HG03139 (cell line): ENCODE data around the gene NDUFA8.
"Not testable (repeated sequence)": the region's sequence is repeated elsewhere in the genome, so short reads cannot be mapped to it uniquely, and the experiment has no call there.

Experiments used
- ATAC-seq: cut with Tn5 transposase; IDR thresholded peaks from one replicate; pipeline ENCODE4 v1.9.1; 2021; ENCODE audit not compliant: unreplicated experiment

Gene NDUFA8

DNA sequence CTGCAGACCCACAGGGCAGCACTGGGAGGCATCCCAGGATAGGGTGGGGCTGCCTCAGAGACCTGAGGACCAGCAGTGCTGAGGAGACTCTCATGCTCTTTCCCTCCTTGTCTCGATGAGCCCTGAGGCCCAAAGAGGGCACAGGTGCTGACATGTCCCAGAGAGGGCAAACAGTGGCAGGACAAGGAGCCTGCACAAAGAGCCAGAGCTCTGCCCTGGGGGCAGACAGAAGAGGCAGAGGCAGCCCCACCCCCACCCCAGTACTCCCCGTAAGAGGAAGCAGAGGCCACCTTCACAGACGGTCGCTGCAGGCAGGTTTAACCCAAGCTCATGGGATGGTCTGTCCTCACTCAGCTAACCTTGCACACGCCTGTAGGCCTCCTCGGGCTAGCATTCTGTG, 37.1 kb downstream of the NDUFA8 start:
- no peak for ATAC-seq

DNA sequence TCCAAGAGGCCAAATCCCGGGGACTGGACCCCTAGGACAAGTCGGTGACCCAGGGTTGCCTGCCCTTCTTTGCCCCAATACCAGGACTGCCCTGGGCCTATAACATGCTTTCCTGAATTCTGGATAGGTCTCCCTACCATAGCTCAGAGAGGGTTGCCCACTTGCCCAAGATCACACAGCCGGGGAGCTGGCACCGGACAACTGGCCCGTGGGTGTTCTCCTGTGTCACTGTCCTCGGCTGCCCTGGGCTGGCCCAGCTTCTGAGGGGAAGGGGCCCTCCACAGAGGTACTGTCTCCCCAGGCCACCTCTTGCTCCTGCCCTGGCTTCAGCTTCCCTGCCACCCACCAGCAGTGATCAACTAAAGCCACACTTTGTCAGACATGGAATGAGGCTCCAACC, 37.6 kb downstream of the NDUFA8 start:
- no peak for ATAC-seq

DNA sequence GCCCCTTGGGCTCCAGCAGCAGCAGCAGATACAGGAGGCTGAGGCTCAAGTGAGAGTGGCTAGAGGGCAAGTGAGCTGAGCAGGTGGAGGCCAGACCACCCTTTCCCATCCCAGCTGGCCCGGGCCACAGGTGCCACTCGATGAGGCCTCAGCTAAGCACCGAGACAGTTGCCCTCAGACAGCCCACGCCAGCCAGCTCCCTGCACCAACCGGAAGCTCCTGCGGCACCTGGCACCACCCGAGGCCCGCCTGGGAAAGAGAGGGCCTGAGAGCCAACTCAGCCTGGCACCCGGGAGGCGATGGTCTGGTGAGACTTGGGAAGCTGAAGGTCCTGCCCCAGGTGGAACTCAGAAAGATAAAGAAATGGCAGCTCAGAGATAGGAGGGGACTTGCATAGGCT, 38.2 kb downstream of the NDUFA8 start:
- no peak for ATAC-seq

DNA sequence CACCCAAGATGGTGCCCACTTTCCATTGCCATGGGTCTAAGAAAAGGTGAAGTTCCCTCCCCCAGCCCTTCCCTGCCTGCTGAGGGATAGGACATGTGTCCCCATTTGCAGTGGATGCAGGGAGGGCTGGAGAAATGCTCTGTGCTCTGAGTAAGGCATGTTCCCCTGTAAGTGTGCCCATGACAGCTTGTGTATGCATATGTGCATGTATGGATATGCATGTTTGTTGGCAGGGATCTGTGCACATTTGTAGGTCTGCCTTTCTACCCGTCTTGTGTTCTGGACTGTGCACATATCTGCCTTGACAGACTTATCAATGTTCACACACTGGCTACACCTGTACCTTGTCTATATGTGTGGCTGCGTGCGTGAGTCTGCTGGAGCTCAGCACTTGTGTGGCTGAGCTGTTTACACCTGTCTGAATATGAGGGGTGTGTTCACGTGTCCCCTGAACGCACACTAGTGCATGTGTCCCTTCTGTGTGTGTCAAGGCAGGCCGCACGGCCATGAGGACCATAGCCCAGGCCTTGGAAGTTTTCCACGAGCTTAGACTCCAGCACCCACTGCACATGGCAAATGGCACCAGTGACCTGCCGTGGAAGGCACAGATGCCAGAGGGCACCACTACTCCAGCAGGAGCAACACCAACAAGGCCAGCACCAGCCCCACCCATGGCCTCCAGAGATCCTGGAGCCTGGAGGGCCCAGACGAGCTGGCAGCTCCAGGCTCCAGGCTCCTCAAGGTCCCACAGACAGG, 39.1 kb downstream of the NDUFA8 start:
- no peak for ATAC-seq

DNA sequence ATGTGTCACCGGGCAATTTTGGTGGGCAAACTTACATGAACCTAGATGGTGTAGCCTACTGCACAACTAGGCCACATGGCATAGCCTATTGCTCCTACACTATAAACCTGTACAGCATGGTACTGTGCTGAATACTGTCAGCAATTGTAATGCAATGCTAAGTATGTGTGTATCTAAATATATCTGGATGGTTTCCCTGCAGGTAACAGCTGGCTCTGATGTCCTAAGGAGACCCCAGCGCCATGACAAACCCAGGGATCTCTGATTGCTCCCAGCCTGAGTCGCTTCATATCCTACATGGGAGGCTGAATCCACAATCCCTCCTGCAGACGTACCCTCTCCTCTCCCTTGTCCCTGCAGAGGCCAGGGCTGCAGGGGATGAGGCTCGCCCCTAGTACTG, 39.9 kb downstream of the NDUFA8 start:
- ATAC-seq, result no peak

DNA sequence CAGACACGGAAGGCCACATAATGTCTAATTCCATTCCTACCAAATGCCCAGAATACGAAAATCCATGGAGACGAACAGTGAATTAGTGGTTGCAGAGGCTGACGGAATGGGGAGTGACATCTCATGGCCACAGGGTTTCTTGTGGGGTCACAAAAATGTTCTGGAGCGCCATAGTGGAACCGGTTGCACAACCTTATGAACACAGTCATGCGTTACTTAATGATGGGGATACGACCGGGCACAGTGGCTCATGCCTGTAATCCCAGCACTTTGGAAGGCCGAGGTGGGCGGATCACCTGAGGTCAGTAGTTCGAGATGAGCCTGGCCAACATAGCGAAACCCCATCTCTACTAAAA, 40.4 kb downstream of the NDUFA8 start:
- no peak for ATAC-seq

DNA sequence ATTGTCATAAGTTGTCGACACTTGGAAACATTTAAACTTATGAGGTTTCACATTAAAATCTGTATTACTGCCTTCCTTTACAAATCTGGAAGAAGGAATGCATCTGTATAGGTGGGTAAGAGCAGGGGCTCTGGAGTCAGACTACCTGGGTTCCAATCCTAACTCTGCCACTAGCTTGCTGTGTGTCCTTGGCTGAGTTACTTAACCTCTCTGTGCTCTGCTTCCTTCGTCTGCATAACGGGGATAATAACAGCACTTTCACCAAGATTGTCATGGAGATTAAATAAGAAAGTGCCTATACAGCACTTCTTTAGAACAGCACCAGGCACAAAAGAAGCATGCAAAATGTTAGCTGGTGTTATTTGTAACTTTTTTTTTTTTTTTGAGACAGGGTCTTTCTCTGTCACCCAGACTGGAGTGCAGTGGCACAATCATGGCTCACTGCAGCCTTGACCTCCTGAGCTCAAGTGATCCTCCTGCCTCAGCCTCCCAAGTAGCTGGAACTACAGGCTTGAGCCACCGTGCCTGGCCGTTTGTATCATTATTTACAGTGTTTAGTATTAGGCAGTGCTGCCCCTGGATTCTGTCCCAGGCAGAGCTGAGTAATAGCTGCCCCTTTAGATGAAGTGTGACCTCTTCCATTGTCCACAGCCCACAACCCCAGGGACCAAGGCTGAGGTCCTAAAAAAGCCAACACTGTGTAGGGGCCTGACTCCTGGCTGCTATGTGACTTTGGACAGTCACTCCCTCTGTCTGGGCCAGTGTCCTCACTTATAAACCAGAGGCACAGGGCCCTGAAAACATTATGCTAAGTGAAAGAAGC, 41.0 kb downstream of the NDUFA8 start:
- ATAC-seq, result no peak

DNA sequence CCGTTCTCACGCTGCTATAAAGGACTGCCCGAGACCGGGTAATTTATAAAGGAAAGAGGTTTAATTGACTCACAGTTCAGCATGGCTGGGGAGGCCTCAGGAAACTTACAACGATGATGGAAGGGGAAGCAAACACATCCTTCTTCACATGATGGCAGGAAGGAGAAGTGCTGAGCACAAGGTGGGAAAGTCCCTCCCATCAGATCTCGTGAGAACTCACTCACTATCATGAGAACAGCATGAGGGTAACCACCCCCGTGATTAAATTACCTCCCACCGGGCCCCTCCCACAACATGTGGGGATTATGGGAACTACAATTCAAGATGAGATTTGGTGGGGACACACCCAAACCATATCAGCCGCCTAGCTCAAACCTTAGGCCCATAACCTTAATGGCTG, 42.3 kb downstream of the NDUFA8 start:
- ATAC-seq, result not testable (repeated sequence)

DNA sequence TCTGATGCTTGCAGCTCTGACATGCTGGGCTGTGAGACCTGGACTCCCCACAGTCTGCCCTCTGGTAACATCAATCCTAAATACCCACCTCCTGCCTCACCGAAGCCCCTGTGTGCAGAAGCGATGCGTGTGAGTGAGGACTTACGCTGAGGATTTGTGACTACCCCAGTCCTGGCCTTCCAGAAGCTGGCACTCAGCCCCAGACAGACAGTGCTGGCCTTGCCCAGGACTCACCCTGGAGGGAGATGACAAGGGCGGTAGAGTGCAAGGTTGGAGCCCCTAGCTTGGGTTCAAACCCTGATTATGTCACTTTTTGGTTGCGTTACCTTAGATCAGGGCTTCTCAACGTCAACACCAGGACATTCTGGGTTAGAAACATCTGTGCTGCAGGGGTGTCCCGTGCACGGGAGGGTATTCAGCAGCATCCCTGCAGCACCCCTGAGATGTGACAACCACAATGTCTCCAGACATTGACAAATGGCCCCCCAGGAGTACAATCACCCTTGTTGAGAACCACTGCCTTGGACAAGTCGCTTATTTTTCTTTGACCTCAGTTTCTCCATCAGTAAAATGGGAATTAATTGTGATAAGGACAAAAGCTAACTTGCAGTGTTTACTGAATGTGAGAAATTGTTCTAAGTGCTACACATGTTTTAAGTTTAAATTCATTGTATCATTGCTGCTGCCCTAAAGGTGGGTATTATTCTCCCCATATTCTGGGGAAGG, 43.0 kb downstream of the NDUFA8 start:
- ATAC-seq, result no peak

DNA sequence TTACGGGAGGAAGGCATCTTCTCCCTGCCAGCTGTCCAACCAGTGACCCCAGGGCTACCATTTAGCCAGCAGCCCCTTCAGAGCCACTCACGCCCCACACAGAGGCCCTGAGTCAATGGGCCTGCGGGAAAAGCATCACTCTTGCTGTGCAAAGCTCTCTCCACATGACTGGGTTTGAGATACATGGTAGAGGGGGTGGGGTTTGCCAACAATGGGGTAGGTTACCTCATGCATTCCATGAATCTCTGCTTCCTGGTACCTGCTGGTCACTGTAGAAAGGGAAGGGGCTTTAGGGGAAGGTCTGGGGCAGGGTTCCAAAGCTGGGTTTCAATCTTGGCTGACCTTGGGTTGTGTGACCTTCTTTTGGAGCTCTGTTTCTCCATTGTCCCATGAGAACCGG, 43.5 kb downstream of the NDUFA8 start:
- ATAC-seq, result no peak

DNA sequence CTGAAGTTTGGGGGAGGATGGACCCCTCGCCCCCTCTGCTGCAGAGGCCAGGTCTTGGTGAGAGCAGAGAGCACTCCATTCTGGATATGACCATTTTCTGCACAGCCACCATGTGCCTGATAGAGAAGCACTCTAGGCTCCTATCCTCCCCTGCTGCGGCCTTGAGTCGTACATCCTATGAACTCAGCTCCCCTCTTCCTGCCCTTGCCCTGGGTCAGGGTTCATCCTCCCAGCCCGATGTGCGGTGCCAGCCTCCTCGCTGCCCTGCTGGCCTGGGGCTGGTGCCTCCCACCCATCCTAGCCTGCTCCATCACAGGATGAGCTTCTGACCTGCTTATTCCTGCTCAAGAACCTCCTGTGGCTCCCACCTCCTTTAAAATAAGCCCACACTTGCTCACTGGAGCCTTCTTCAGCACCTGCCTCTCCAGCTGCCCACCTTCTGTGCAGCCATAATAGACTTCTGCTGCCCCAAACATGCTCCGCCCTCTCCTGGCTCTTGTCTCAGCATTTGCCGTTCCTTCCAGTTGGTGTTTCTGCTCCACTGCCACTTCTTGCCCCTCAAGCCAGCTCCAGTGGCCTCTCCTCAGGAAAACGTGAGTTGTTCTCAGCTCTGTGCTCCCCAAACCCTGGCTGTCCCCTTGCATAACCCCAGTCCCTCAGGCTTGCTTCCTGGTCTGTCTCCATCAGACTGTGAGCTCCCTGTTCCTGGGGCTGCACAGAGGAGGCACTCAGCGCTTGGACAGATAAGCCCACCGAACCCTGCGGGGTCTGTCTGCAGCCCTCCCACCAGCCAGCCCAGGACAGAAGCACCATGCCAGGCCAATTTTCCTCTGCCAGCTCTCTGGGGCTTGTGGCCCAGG, 44.2 kb downstream of the NDUFA8 start:
- no peak for ATAC-seq

DNA sequence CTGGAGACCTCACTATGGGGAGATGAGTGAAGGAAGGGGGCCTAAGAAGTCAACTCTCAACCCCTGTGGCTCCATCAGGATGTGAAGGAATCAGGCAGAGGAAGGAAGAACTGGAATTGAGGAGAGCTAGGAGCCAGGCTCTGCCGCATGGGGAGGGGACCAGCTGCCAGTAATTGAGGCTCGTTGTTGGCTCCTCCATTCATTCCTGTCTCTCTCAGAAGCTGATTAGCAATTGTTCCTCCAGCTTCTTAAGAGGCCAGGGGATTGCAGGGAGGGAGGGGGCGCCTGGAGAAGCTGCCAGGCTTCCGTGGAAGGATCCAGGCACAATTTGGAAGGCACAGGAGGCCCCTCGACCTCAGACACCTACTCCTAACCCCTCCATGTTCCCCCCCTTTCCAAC, 46.0 kb downstream of the NDUFA8 start:
- ATAC-seq, result no peak

DNA sequence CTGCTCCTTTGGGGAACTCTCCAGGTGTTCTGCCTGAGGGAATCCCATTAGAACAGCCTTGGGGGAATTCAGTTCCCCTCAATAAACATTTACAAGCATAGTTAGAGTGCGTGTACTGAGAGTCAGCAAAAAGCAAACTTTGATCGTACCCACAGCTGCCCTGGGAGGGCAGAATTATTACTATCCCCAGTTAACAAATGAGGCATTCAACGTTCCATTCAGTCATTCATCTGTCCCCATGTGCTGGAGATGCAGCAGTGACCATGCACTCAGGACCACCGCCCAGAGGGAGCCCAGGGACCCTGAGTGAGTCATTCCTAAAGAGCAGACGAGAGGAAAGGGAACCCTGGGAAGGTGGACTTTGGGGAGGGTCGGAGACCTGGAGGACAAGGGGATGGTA, 47.3 kb downstream of the NDUFA8 start:
- no peak for ATAC-seq

DNA sequence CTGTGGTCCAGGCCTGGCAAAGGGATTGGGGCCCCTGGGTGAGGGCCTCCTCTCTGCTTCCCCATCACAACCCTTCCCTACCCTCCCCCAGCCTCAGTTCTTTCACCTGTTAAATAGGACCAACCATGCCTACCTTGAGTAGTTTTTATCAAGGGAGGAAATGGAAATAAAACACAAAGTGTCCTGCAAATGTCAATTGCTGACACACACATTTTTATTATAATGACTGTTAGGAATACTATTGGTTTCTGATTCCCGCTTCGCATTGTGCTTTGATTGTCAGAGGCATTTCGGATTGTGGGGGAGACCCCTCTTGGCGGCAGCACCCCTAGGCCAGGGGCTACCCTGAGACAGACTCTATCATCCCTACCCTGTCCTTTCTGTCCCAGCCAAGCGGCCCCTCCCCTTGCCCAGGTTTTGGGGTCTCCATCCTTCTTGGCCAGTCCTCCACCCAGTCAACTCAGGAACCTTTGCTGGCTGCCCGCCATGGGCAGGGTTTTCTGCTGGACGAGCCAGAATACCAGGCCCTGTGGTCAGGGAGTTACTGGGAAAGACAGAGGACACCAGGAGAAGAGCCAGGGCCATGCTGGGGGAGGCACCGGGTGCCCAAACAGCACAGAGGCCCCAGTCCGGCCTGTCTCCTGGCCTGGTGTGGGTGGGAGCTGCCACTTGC, 48.0 kb downstream of the NDUFA8 start:
- ATAC-seq, result no peak

DNA sequence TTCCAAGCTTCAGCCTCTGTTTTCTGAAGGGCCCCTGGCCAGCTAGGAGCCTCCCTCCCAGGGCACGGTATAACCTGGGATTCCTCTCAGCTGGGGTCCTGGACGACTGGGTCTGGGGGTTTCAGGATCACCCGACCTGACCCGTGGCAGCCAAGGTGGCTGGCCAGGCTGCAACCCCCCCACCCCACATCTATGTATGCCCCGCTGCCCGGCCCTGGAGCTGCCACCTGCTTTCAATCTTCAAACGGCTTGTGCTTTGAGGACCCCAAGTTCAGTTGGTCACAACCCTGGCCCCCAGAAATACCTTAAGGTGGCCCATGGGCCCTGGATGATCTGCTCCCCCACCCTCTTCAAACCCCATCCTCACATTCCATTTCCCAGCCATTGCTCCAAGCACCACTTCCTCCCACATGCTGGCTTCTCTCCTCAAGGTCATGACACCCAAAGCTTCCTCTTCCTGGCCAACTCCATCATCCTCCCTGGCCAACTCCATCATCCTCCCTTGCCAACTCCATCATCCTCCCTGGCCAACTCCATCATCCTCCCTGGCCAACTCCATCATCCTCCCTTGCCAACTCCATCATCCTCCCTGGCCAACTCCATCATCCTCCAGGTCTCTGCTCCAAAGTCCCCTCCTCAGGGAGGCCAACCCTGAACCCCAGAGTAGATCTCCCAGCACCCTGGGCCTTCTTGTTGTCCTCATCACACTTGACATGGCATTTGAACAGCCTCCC, 49.3 kb downstream of the NDUFA8 start:
- no peak for ATAC-seq

DNA sequence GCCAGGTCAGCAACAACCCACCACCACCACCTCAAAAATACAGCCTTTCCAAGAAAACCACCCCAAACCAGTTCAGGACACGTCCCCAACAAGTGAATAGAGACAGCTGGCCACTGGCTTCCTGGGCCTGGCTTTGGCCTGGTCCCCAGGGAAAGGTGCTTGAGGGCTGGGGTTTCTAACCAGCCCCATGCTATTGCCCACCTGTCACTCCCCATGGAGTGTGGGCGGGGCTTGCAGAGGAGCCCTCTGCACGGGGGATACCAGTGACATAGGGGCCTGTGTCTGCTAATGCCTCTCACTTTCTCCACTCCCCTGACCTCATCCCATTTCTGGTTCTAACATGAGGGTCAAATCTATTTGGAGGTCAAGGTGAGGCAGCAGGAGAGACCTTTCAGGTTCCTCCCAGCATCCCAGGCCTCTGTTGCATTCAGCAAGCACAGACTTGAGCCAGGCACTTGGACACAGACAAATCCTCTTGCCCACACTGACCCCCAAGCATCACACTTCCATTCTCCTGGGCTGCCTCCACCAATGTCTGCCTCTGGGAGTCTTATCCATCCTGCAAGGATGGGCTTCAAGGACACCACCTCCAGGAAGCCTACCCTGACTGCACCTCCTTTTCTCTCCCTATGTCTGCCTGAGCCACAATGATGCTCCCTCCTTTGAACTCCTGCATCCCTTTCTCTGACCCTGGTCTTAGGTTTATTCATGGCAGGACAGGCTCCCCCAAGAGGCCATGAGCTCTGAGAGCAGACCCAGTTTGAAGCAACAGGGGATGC, 50.4 kb downstream of the NDUFA8 start:
- no peak for ATAC-seq

DNA sequence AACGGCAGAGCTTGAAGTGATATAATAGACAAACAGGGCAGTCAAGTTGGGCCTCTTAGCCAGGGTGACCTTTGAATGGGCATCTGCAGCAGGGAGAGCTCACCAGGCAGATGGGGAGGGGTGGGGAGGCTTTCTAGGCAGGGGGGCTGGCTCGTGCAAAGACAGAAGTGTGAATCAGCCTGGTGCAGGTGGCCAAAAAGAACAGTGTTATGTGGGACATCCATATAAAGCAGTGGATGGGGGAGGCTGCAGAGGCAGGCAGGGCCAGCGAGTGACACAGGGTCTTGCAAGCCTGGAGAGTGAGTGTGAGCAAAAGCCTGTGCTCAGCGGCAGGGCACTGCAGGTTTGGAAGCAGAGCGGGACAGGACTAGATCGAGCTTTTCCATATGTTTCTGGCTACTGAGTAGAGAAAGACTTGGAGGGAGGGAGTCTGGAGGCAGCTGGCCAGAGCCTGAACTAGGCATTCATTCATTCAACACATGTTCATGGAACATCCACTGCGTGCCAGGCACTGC, 52.2 kb downstream of the NDUFA8 start:
- ATAC-seq, result no peak

DNA sequence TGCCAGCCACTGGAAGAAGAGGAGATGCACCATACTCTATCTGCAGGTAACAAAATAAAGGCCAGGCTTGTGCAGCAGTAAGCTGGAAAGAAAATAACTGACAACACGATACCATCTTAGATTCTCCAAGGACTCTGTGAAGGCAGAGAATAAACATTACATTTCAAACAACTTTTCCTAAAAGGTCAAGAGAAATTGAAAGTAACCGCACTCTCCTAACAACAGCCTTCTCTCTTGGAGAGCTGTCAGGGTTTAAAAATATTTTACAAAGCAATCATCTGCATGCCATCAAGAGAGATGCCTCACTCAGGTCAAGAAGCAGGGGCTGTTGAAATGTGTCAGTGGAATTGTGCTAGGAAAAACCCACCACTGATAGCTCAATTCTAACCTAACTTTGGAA, 53.0 kb downstream of the NDUFA8 start:
- no peak for ATAC-seq

DNA sequence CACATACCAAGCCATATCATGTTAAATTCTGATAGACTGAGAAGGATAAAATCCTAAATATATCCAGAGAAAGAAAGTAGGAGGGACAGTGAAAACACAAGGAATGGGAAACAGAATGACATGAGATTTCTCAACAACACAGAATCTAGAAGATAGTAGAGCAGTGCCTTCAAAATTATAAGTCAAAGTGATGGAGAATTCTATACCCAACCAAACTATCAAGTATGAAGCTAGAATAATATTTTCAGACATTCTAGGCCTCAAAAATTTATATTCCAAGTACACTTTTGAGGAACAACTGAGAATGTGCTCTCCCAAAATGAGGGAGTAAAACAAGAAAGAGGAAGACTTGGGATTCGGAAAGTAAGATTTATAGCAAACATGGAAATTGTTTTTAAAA, 55.6 kb downstream of the NDUFA8 start:
- no peak for ATAC-seq
